GM18861 (cell line): Measurements from ENCODE around the gene DNASE2B.
"Not testable (repeated sequence)": the region's sequence is repeated elsewhere in the genome, so short reads cannot be mapped to it uniquely, and the experiment has no call there.

Experiments used
- ATAC-seq: cut with Tn5 transposase; IDR thresholded peaks from one replicate; pipeline ENCODE4 v1.9.1; 2021; ENCODE audit not compliant: unreplicated experiment

Gene DNASE2B

GRCh38 chr1:84412316-84412942 lies 14.1 kb downstream of the DNASE2B start:
- no peak for ATAC-seq

GRCh38 chr1:84415396-84415795 lies 17.1 kb downstream of the DNASE2B start:
- no peak for ATAC-seq

- ATAC-seq = no peak
Observed at GRCh38 chr1:84422909-84423308, 24.6 kb downstream of the DNASE2B start.

- no peak for ATAC-seq
Observed at GRCh38 chr1:84424513-84425149, 26.3 kb downstream of the DNASE2B start.

GRCh38 chr1:84425150-84425896 lies 27.0 kb downstream of the DNASE2B start:
- ATAC-seq = no peak

- ATAC-seq = no peak
Observed at GRCh38 chr1:84426376-84426775, 28.1 kb downstream of the DNASE2B start.

GRCh38 chr1:84427250-84428188 lies 29.2 kb downstream of the DNASE2B start:
- no peak for ATAC-seq

- ATAC-seq = no peak
Observed at GRCh38 chr1:84428235-84428634, 30.0 kb downstream of the DNASE2B start.

GRCh38 chr1:84429231-84429630 lies 30.9 kb downstream of the DNASE2B start:
- ATAC-seq = no peak

GRCh38 chr1:84430546-84430945 lies 32.3 kb downstream of the DNASE2B start:
- ATAC-seq = no peak

- ATAC-seq = peak; percentile 67
Observed at GRCh38 chr1:84433258-84434080, 35.2 kb downstream of the DNASE2B start.

- no peak for ATAC-seq
Observed at GRCh38 chr1:84434081-84434769, 35.9 kb downstream of the DNASE2B start.

- ATAC-seq = peak; percentile 38
Observed at GRCh38 chr1:84434801-84435549, 36.7 kb downstream of the DNASE2B start.

- peak; percentile 40 for ATAC-seq
Observed at GRCh38 chr1:84436876-84437655, 38.8 kb downstream of the DNASE2B start.

GRCh38 chr1:84442256-84442655 lies 44.0 kb downstream of the DNASE2B start:
- ATAC-seq = peak; percentile 100

GRCh38 chr1:84442747-84443646 lies 44.7 kb downstream of the DNASE2B start:
- ATAC-seq = not testable (repeated sequence)

GRCh38 chr1:84448704-84449103 lies 50.4 kb downstream of the DNASE2B start:
- not testable (repeated sequence) for ATAC-seq
